OCI-LY7 (cell line): ENCODE data around the gene GLRA1.

Source experiments
- CTCF ChIP-seq: fragments of 200-600 bp; sonication (generic); conservative IDR thresholded peaks from 2 replicates; pipeline ENCODE4 v1.5.1; 2014; ENCODE audit warnings: mild to moderate bottlenecking, antibody characterized with exemption, low read length, moderate library complexity, mixed read lengths
- EZH2phosphoT487 ChIP-seq: fragments of 200-600 bp; sonication (generic); IDR thresholded peaks from 2 replicates; pipeline ENCODE4 v1.6.1; 2018; ENCODE audit warnings: low read depth, borderline replicate concordance, mild to moderate bottlenecking, mixed run types, antibody characterized with exemption, low read length, moderate library complexity, mixed read lengths

- TF ChIP-seq CTCF (no peak), EZH2phosphoT487 (no peak)
Observed at GRCh38 chr5:151903243-151903653, 21.4 kb downstream of the GLRA1 start.
